ENCODE measurements around the gene PDXK.

The PDXK gene

GRCh38 chr21:43760391-43760958, 41.5 kb downstream of the PDXK start:
- no peak overlapping the region for H2AFZ ChIP-seq
- H3K9me3 ChIP-seq (ENCODE audit: control insufficient read depth, low read length): no peaks in the 10 kb centered on the region
- H3K4me3 ChIP-seq (ENCODE audit: low read depth, low read length): no peak overlapping the region
- H3K79me2 ChIP-seq: no peaks in the 10 kb centered on the region
- no peaks in the 10 kb centered on the region for H3K4me1 ChIP-seq
- no peak overlapping the region for H3K9ac ChIP-seq
- H3K36me3 ChIP-seq (ENCODE audit: control insufficient read depth, insufficient read depth, low read length): no peaks in the 10 kb centered on the region
- no peaks in the 10 kb centered on the region for H3K27me3 ChIP-seq (ENCODE audit: control insufficient read depth, insufficient read depth, low read length)
- TF ChIP-seq, protein P1, sequence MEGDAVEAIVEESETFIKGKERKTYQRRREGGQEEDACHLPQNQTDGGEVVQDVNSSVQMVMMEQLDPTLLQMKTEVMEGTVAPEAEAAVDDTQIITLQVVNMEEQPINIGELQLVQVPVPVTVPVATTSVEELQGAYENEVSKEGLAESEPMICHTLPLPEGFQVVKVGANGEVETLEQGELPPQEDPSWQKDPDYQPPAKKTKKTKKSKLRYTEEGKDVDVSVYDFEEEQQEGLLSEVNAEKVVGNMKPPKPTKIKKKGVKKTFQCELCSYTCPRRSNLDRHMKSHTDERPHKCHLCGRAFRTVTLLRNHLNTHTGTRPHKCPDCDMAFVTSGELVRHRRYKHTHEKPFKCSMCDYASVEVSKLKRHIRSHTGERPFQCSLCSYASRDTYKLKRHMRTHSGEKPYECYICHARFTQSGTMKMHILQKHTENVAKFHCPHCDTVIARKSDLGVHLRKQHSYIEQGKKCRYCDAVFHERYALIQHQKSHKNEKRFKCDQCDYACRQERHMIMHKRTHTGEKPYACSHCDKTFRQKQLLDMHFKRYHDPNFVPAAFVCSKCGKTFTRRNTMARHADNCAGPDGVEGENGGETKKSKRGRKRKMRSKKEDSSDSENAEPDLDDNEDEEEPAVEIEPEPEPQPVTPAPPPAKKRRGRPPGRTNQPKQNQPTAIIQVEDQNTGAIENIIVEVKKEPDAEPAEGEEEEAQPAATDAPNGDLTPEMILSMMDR (IDR thresholded peaks at IDR 0.05): no peak
- H3K4me2 ChIP-seq (ENCODE audit: low read length): no peak overlapping the region
- H3K27ac ChIP-seq: no peak overlapping the region

DNA sequence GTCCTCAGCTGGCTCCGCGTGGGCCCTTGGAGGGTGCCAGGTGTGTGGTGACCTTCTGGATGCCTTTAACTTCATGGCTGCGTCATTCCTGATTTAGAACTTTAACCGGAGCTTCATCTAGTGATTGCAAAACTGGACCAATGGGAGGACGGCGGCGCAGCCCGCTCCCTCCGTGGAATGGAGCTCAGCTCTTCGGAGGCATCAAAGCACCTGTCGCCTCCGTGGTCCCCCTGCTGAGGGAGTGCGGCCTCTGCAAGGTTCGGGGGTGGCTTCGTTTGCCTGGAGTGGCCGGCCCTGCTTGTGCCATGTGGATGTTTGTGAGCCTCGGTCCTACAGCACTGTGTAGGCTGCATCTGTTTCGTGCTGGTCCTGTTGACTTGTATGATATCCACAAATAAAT, 43.0 kb downstream of the PDXK start:
- H3K27ac ChIP-seq: no peak overlapping the region
- H2AFZ ChIP-seq: no peak overlapping the region
- no peaks in the 10 kb centered on the region for H3K9me3 ChIP-seq (ENCODE audit: control insufficient read depth, low read length)
- H3K9ac ChIP-seq: no peak overlapping the region
- no peaks in the 10 kb centered on the region for H3K27me3 ChIP-seq (ENCODE audit: control insufficient read depth, insufficient read depth, low read length)
- no peaks in the 10 kb centered on the region for H3K36me3 ChIP-seq (ENCODE audit: control insufficient read depth, insufficient read depth, low read length)
- no peaks in the 10 kb centered on the region for H3K79me2 ChIP-seq
- no peak overlapping the region for H3K4me3 ChIP-seq (ENCODE audit: low read depth, low read length)
- no peak overlapping the region for H3K4me2 ChIP-seq (ENCODE audit: low read length)
- no peaks in the 10 kb centered on the region for H3K4me1 ChIP-seq
- TF ChIP-seq, protein P1 (IDR thresholded peaks at IDR 0.05): no peak

- Histone ChIP-seq H3K9ac (no peak overlapping the region), H3K79me2 (no peaks in the 10 kb centered on the region), H3K27me3 (ENCODE audit: control insufficient read depth, insufficient read depth, low read length) (no peaks in the 10 kb centered on the region), H3K9me3 (ENCODE audit: control insufficient read depth, low read length) (no peaks in the 10 kb centered on the region), H3K4me2 (ENCODE audit: low read length) (no peak overlapping the region), H3K36me3 (ENCODE audit: control insufficient read depth, insufficient read depth, low read length) (no peaks in the 10 kb centered on the region), H2AFZ (no peak overlapping the region), H3K27ac (no peak overlapping the region), H3K4me3 (ENCODE audit: low read depth, low read length) (no peak overlapping the region), H3K4me1 (no peaks in the 10 kb centered on the region)
- TF ChIP-seq, protein P1 (IDR thresholded peaks at IDR 0.05): no peak
Observed at GRCh38 chr21:43762303-43763128, 43.6 kb downstream of the PDXK start.

GRCh38 chr21:43763901-43764523, 45.1 kb downstream of the PDXK start:
- no peak overlapping the region for H3K4me3 ChIP-seq (ENCODE audit: low read depth, low read length)
- no peak overlapping the region for H3K4me2 ChIP-seq (ENCODE audit: low read length)
- no peaks in the 10 kb centered on the region for H3K79me2 ChIP-seq
- TF ChIP-seq, protein P1 (IDR thresholded peaks at IDR 0.05): no peak
- H3K27me3 ChIP-seq (ENCODE audit: control insufficient read depth, insufficient read depth, low read length): no peaks in the 10 kb centered on the region
- no peak overlapping the region for H3K27ac ChIP-seq
- H3K36me3 ChIP-seq (ENCODE audit: control insufficient read depth, insufficient read depth, low read length): no peaks in the 10 kb centered on the region
- no peak overlapping the region for H3K9ac ChIP-seq
- no peaks in the 10 kb centered on the region for H3K9me3 ChIP-seq (ENCODE audit: control insufficient read depth, low read length)
- H2AFZ ChIP-seq: no peak overlapping the region
- no peaks in the 10 kb centered on the region for H3K4me1 ChIP-seq

Measured in parathyroid adenoma (tissue), 2 donors.